Measurements from ENCODE around the gene HTD2.
"Not testable (repeated sequence)": the region's sequence is repeated elsewhere in the genome, so short reads cannot be mapped to it uniquely, and the experiment has no call there.

HTD2 gene

GRCh38 chr3:58305882-58306711 is at the start of gene HTD2, which contains the start of gene RPP14:
HTD2 (plus strand) TSS chr3:58306520; CDS start chr3:58317614, 11,094 bp downstream.
RPP14 (plus strand) TSS chr3:58306245; CDS start chr3:58310330, 4,085 bp downstream.
- peak; percentile 17 for DNase-seq

GRCh38 chr3:58258392-58259055 is 47.8 kb upstream of the HTD2 start:
- no peak for DNase-seq

GRCh38 chr3:58260261-58260731 is 46.0 kb upstream of the HTD2 start:
- no peak for DNase-seq

GRCh38 chr3:58260733-58261132 is 45.6 kb upstream of the HTD2 start:
- DNase-seq: no peak

- DNase-seq: no peak
Observed at GRCh38 chr3:58261954-58262666, 44.2 kb upstream of the HTD2 start.

- no peak for DNase-seq
Observed at GRCh38 chr3:58266577-58266976, 39.7 kb upstream of the HTD2 start.

- DNase-seq: not testable (repeated sequence)
Observed at GRCh38 chr3:58267543-58267942, 38.8 kb upstream of the HTD2 start.

- no peak for DNase-seq
Observed at GRCh38 chr3:58269356-58269755, 37.0 kb upstream of the HTD2 start.

- no peak for DNase-seq
Observed at GRCh38 chr3:58270485-58270884, 35.8 kb upstream of the HTD2 start.

- no peak for DNase-seq
Observed at GRCh38 chr3:58271901-58272501, 34.3 kb upstream of the HTD2 start.

GRCh38 chr3:58272891-58273290 is 33.4 kb upstream of the HTD2 start:
- DNase-seq: no peak

- not testable (repeated sequence) for DNase-seq
Observed at GRCh38 chr3:58273362-58273761, 33.0 kb upstream of the HTD2 start.

GRCh38 chr3:58274027-58274614 is 32.2 kb upstream of the HTD2 start:
- no peak for DNase-seq

GRCh38 chr3:58281069-58281468 is 25.3 kb upstream of the HTD2 start:
- no peak for DNase-seq

- no peak for DNase-seq
Observed at GRCh38 chr3:58285334-58285733, 21.0 kb upstream of the HTD2 start.

- DNase-seq: no peak
Observed at GRCh38 chr3:58287354-58287753, 19.0 kb upstream of the HTD2 start.

- no peak for DNase-seq
Observed at GRCh38 chr3:58288011-58288728, 18.1 kb upstream of the HTD2 start.

GRCh38 chr3:58288964-58289613 is 17.2 kb upstream of the HTD2 start:
- DNase-seq: not testable (repeated sequence)

- not testable (repeated sequence) for DNase-seq
Observed at GRCh38 chr3:58290446-58290845, 15.9 kb upstream of the HTD2 start.

GRCh38 chr3:58291671-58292338 is 14.5 kb upstream of the HTD2 start:
- DNase-seq: no peak

GRCh38 chr3:58292866-58293265 is 13.5 kb upstream of the HTD2 start:
- no peak for DNase-seq

All from NCI-H187 treated with DMSO at 0.1 percent for 48 hours (cell line).